Measurements from ENCODE around the gene HOXB2. TPM values are rescaled to one million over a fixed set of nuclear protein-coding genes. Genes with fewer than 3 reads are reported as not detected.

HOXB2 gene
- total RNA-seq, 1 donor from 2014 or later, result 39.7 TPM

- no peak for DNase-seq (ENCODE audit: extremely low read depth, low read depth, low spot score)
These were observed 21.8 kb upstream of the HOXB2 start for GRCh38 chr17:48566717-48567116.

DNA sequence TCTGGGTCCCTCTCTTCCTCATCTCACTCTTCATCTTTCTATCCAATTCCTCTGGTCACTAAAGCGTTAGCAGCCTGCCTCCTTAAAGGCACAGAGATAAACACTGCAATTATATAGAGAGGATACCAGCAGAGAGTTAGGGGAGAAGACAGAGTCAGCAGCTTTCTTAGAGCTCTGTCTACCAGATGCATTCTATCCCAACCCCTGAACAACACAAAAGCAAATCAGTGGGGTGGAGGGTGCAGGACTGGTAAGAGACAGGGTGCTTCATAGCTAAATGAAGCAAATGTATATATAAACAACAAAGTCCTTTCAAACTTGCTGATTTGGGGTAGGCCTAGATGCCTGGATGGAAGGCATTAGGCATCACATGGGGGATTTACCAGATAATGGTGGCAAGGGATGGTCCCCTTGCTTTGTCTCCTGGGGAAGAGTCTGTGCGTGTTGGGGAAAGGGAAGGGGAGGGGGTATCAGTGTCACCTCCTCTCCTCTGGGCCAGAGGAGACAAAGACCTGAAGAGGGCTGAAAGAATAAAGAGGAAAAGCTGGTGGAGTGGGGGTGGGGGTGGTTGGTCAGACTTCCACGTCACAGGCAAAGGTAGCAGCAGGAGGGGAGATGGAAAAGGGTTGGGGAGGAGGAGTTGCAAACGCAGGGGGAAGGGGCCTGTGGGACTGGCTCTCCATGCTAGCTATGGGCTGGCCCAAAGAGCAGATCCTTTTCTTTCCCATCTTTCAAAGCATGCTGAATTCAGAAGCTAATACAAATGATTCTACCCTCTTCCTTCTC, 21.2 kb upstream of the HOXB2 start:
- DNase-seq (ENCODE audit: extremely low read depth, low read depth, low spot score), result no peak

GRCh38 chr17:48565022-48565554, 20.2 kb upstream of the HOXB2 start:
- no peak for DNase-seq (ENCODE audit: extremely low read depth, low read depth, low spot score)

- no peak for DNase-seq (ENCODE audit: extremely low read depth, low read depth, low spot score)
These were observed 19.5 kb upstream of the HOXB2 start for GRCh38 chr17:48564188-48565021.

- no peak for DNase-seq (ENCODE audit: extremely low read depth, low read depth, low spot score)
These were observed 18.9 kb upstream of the HOXB2 start for GRCh38 chr17:48563867-48564187.

- DNase-seq (ENCODE audit: extremely low read depth, low read depth, low spot score), result no peak
These were observed 18.5 kb upstream of the HOXB2 start for GRCh38 chr17:48563385-48563838.

- no peak for DNase-seq (ENCODE audit: extremely low read depth, low read depth, low spot score)
These were observed 18.0 kb upstream of the HOXB2 start for GRCh38 chr17:48562934-48563333.

- DNase-seq (ENCODE audit: extremely low read depth, low read depth, low spot score), result no peak
These were observed 17.2 kb upstream of the HOXB2 start for GRCh38 chr17:48561884-48562810.

- no peak for DNase-seq (ENCODE audit: extremely low read depth, low read depth, low spot score)
These were observed 15.2 kb upstream of the HOXB2 start for GRCh38 chr17:48559840-48560817.

DNA sequence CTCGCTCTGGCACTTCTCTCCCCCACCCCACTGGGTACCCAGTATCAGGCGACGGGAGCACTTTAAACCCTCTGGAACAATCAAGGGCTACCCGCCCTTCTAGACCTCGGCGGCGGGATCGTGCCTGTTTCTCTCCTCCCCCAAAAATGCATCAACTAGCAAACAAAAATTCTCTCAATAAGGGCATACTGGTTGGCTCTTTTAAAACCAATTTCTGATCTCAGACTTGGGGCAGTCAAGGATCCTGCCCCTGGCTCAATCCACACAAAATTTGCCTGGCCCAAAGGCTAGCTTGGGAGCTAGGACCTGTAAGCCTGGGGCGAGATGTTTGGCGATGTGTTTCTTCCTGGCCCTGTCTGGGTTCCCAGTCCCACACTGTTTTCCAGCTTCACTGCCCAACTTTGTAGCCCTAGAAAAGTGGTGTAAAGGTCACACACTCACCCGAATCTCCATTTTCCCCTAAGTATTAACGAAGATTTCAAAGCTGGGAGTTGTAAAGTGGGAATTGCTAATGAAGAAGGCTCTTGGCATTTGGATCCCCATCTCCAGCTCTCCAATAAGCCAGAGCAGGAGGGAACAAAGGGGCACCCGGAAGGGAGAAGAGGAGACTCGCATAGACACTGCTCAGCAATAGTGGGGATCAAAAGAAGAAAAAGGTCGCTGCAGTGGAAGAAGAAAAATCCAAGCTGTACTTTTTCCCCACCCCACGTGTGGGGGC, 14.4 kb upstream of the HOXB2 start:
- DNase-seq (ENCODE audit: extremely low read depth, low read depth, low spot score), result no peak

DNA sequence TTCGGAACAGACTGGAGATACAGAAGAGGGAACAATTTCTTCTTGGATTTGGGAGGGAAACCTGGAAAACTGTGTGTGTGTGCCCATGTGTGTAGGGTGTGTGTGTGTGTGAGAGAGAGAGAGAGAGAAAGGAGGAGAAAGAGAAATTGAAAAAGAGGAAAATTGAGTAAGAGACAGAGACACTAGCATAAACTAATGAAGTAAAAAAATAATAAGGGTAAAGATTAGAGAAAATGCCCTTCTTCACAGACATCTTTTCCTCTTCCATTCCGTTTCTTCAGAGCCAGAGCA, 13.9 kb upstream of the HOXB2 start:
- DNase-seq (ENCODE audit: extremely low read depth, low read depth, low spot score), result no peak

DNA sequence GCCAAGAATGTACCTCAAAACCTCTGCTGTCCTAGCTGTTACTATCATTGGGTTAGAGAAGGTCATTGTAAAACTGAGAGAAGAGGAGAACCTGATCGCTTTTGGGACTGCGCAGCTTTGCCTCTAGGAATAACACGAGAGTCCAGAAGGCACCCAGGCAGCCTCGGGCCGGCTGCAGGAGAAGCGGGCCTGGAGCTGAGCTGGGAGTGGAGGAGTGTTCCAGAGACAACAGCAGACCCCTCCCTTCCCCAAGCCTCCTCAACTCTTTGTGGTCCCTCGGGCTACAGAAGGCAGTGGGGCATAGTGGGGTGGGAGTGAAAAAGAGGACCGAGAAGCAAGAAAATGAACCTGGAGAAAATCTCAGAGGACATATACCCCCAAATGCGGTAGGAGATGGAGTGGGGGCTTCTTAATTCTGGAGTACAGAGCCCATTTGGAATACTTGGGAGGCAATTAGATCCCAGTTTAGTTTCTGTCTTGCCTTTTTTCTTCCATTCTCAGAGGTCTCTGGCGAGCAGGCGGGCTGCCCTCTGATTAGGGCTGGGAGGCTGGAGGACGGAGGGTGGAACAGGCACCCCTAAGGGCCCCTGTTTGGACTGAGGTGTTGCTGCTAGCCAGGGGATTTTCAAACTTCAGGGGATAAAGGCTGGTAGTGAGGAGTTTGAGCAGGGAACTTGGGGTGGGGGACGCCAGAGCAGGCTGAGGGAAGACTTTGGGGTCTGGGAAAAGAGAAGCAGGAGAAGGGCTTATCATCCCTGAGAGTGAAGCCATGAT, 13.3 kb upstream of the HOXB2 start:
- no peak for DNase-seq (ENCODE audit: extremely low read depth, low read depth, low spot score)

DNA sequence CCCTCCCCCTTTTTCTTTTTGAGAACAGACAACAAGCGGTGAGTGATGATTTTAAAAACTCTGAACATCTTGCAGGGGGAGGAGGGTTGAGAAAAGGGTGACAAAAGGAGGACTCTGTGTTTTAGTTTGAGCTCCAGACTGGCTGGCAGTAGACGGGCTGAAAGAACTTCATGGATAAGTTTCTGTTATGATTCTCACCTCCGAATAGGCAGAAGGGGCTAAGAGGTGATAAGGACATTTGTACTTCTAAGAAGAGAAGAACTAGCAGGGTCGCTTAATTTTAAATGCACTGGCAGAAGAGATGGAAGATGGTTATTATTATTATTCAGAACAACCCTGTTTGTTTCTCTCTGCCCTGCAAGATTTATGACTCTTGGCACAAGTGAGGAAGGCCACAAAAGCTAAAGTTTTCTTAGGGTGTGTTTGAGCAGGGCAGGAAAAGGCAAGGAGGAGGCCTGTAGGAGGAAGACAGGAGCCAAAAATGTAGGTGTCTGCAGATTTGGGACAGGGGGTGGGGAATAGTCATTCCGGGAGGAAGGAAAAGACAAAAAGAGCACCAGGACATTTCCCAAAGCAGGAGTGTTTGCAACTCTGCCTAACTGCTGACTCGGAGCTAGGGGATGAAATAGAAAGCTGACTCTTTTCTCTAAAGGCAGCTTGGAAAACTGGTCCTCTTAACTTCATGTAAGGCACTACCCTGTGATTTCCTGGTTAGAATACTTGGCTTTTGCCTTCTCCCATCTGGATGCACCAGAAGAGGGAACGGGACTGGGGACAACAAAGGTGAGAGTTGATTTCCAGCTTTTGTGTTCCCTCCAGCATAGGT, 11.9 kb upstream of the HOXB2 start:
- no peak for DNase-seq (ENCODE audit: extremely low read depth, low read depth, low spot score)

- DNase-seq (ENCODE audit: extremely low read depth, low read depth, low spot score), result no peak
These were observed 11.3 kb upstream of the HOXB2 start for GRCh38 chr17:48556229-48556575.

GRCh38 chr17:48555258-48556228, 10.6 kb upstream of the HOXB2 start:
- no peak for DNase-seq (ENCODE audit: extremely low read depth, low read depth, low spot score)

DNA sequence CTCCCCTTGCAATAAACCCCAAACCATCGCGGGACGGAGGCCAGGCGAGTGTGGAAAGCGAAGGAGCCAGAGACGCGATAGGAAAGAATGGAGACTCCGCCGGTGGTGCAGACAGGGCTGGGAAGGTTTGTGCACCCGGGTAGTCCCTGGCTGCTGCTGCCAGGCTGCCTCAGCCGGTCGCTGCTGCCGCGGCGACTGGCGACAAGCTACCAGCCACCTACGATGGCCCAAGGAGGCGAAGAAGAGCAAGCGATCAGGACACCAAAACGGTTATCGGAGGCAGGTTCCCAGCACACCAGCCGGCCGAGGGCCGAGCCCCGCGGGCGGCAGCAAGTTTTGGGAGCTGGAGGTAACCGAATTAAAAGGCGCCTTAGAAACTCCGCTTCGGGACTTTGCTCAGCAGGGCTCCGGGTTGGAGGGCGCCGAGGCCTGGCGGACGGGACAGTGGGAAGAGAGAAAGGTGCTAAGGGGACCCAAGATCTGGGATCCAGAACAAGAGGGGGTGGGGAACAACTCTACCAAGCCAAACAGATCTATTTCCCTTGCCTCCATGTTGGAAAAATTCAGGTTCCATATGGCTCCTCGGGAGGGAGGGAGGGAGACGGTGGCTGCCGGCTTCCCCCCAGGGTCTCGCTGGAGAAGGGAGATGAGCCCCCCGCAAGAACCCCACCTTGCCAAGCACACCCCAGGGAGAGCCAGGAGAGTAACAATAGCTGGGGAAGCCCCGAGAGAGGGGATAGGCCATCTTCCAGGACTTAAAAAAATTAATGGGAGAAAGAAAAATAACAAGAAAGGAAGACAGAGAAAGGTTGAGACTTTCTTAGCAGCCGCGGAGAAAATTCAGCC, 9.7 kb upstream of the HOXB2 start:
- DNase-seq (ENCODE audit: extremely low read depth, low read depth, low spot score), result no peak

Data from glomerular endothelial cell (primary cell).